ENCODE data around the gene C21orf58. TPM values are rescaled to one million over a fixed set of nuclear protein-coding genes. Genes with fewer than 3 reads are reported as not detected.

The C21orf58 gene
- total and polyA plus RNA-seq, 7 donors, result 0.92 to 7.4 (median 1.8) TPM

GRCh38 chr21:46345861-46346260 lies 22.2 kb upstream of the C21orf58 start:
- intact Hi-C loops (cut with DNase I), result no loop called here
- Histone ChIP-seq H3K9me3 (no peaks in the 10 kb centered on the region), H3K27ac (no peak overlapping the region), H3K4me3 (no peak overlapping the region), H3K27me3 (no peaks in the 10 kb centered on the region), H3K4me1 (no peaks in the 10 kb centered on the region), H3K36me3 (peaks cover 38 to 57% (median 45%) of the 10 kb centered on the region in 4 donors)
- 94 to 95% methylated on average over 14 of the region's 14 CpGs for WGBS, 2 donors
- DNase-seq, result no peak
- TF ChIP-seq POLR2AphosphoS5 (IDR thresholded peaks at IDR 0.05), result no peak

DNA sequence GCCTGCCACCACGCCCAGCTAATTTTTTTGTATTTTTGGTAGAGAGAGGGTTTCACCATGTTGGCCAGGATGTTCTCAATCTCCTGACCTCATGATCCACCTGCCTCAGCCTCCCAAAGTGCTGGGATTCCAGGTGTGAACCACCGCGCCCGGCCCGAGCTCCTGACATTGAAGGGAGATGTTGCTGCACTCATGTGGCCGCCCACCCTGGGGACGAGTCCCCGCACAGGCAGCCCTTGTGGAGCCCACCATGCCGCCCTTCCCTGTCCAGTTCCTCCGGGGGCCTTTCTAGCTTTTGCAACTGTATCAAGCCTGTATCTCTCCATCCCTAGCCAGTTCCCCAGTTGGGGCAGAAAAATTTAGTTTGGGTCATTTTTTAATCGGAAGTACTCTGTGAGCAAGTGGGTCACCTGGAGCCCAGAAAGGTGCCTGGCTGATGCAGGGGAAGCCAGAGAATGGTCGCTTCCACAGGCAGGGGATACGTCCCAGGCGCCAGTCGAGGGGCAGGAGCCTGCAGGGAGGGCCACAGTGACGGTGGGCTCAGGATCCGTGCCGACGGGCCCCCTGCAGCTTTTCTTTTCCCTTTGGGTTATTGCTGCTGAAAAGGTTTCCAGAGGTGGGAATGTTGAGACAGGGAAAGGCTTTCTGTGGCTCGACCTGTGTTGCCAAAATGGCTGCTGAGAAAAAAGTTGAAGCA lies 20.7 kb upstream of the C21orf58 start:
- DNase-seq, result no peak
- no peaks in the 10 kb centered on the region for H3K4me1 ChIP-seq
- no peak for TF ChIP-seq POLR2AphosphoS5 (IDR thresholded peaks at IDR 0.05)
- no peak for TF ChIP-seq POLR2A (IDR thresholded peaks at IDR 0.05)
- no peak for TF ChIP-seq EP300 (IDR thresholded peaks at IDR 0.05)
- no peak for TF ChIP-seq CTCF (IDR thresholded peaks at IDR 0.05)
- no peak overlapping the region for H3K27ac ChIP-seq
- H3K27me3 ChIP-seq, result no peaks in the 10 kb centered on the region
- H3K36me3 ChIP-seq, result peaks cover 24 to 57% (median 39%) of the 10 kb centered on the region in 4 donors
- no peak overlapping the region for H3K4me3 ChIP-seq
- intact Hi-C loops (cut with DNase I), result no loop called here
- WGBS, 2 donors, result 97 to 98% methylated on average over 20 of the region's 20 CpGs
- no peaks in the 10 kb centered on the region for H3K9me3 ChIP-seq

DNA sequence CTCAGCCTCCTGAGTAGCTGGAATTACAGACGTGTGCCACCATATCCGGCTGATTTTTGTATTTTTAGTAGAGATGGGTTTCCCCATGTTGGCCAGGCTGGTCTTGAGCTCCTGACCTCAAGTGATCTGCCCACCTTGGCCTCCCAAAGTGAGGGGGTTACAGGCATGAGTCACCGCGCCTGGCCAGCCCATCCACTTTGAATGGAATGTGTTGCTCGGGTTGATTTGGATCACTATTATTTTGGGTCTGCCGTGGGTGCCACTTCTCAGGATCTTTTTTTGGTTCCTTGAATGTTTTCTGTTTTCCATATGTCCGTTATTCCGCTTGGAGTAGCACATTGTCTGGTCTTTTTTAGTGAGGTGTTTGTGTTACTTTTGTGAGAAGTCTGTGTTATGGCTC lies 17.3 kb upstream of the C21orf58 start:
- no peak overlapping the region for H3K27ac ChIP-seq
- no peaks in the 10 kb centered on the region for H3K9me3 ChIP-seq
- H3K27me3 ChIP-seq, result no peaks in the 10 kb centered on the region
- H3K4me3 ChIP-seq, result no peak overlapping the region
- intact Hi-C loops (cut with DNase I), result no loop called here
- H3K4me1 ChIP-seq, result no peaks in the 10 kb centered on the region
- WGBS, 2 donors, result 95 to 96% methylated on average over 8 of the region's 8 CpGs
- no peak for DNase-seq
- TF ChIP-seq POLR2A (IDR thresholded peaks at IDR 0.05), result no peak
- TF ChIP-seq EP300 (IDR thresholded peaks at IDR 0.05), result no peak
- TF ChIP-seq POLR2AphosphoS5 (IDR thresholded peaks at IDR 0.05), result no peak
- no peak for TF ChIP-seq CTCF (IDR thresholded peaks at IDR 0.05)
- peaks cover 8 to 53% (median 23%) of the 10 kb centered on the region in 4 donors for H3K36me3 ChIP-seq

DNA sequence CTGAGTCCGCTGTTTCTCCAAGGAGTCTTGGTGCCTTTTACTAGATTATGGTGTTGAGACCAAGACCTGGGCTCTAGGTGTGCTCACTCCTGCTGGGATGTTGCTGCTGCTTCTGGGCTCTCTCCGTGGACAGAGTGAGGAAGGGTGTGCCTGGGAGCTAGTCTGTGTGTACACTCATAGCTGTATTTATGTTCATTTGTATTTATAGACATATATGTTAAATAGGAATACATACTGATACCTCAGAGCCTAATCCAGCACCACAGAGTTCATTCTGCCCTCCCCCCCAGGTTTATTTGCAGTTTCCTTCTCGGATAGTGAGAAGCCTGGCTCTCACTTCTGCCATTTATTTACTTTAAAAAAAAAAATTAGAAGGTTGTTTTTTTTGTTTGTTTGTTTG lies 12.9 kb upstream of the C21orf58 start:
- WGBS, 2 donors, result 94 to 95% methylated on average over 3 of the region's 3 CpGs
- no peaks in the 10 kb centered on the region for H3K4me1 ChIP-seq
- intact Hi-C loops (cut with DNase I), result no loop called here
- no peaks in the 10 kb centered on the region for H3K27me3 ChIP-seq
- H3K4me3 ChIP-seq, result no peak overlapping the region
- DNase-seq, result no peak
- no peaks in the 10 kb centered on the region for H3K9me3 ChIP-seq
- TF ChIP-seq POLR2A (IDR thresholded peaks at IDR 0.05) (no peak), CTCF (IDR thresholded peaks at IDR 0.05) (no peak), EP300 (IDR thresholded peaks at IDR 0.05) (no peak), POLR2AphosphoS5 (IDR thresholded peaks at IDR 0.05) (no peak)
- no peak overlapping the region for H3K27ac ChIP-seq
- peaks cover 8 to 71% (median 25%) of the 10 kb centered on the region in 4 donors for H3K36me3 ChIP-seq

DNA sequence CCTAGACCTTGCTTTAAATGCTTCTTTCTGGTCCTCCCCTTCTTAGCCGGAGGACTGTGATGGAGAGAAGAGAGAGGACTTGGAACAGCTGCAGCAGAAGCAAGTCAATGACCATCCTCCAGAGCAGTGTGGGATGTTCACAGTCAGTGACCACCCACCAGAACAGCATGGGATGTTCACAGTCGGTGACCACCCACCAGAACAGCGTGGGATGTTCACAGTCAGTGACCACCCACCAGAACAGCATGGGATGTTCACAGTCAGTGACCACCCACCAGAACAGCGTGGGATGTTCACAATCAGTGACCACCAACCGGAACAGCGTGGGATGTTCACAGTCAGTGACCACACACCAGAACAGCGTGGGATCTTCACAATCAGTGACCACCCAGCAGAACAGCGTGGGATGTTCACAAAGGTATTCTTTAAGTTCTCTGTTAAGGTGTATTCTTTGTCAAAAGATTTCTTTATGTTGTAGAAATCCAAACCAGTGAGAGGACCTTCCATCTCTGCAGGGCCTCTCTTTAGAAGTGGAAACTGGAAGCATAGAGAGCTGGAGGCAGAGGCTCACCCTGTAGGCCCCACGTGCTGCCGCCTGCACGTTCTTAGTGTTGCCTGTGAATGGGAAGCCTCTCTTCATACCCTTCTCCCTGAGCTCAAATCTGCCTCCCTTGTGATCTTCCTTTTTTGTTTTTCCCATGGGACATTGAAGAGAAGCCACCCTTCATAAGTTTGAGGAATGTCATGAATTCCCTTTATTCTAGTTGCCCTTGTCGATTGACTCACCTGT lies 10.9 kb upstream of the C21orf58 start:
- no peaks in the 10 kb centered on the region for H3K27me3 ChIP-seq
- TF ChIP-seq EP300 (IDR thresholded peaks at IDR 0.05), result no peak
- TF ChIP-seq POLR2AphosphoS5 (IDR thresholded peaks at IDR 0.05), result no peak
- TF ChIP-seq CTCF (IDR thresholded peaks at IDR 0.05), result no peak
- TF ChIP-seq POLR2A (IDR thresholded peaks at IDR 0.05), result no peak
- no peaks in the 10 kb centered on the region for H3K4me1 ChIP-seq
- H3K36me3 ChIP-seq, result peaks cover 8 to 67% (median 20%) of the 10 kb centered on the region in 4 donors
- H3K9me3 ChIP-seq, result no peaks in the 10 kb centered on the region
- H3K27ac ChIP-seq, result no peak overlapping the region
- 91 to 95% methylated on average over 12 of the region's 12 CpGs for WGBS, 2 donors
- intact Hi-C loops (cut with DNase I), result no loop called here
- DNase-seq, result no peak
- H3K4me3 ChIP-seq, result no peak overlapping the region

All from sigmoid colon (tissue), 7 donors.